HEK293 (cell line): ENCODE results near the gene CD300LG.

Source experiments
- CTCF ChIA-PET: fragments of 350-600 bp; formaldehyde crosslinking; extraction: SDS; loops from one replicate; lab custom pipeline; 2021; ENCODE audit warnings: antibody characterized with exemption; lab: Yijun Ruan, JAX
- POLR2A ChIA-PET: fragments of 300-600 bp; formaldehyde crosslinking; extraction: SDS; loops from one replicate; lab custom pipeline; 2020; ENCODE audit warnings: antibody characterized with exemption, inconsistent platforms; lab: Yijun Ruan, JAX
- H3K27ac ChIP-seq: fragments of 200-500 bp; sonication (Bioruptor generic); 2 replicates; pipeline ENCODE4 v1.5.1; 2014; ENCODE audit warnings: low read depth, low read length, control low read depth, inconsistent platforms; ENCODE audit errors: extremely low read depth
- H3K36me3 ChIP-seq, 2 experiments: fragments of 200-500 bp in 1 of 2; sonication (Bioruptor generic) in 1 of 2; 1 replicate in 1 of 2; 2 replicates in 1 of 2; pipeline ENCODE4 v1.5.1; 2014 to 2017; ENCODE audit warnings: inconsistent platforms in 2 of 2, low read length in 2 of 2; ENCODE audit not compliant: control insufficient read depth in 2 of 2, insufficient read depth in 1 of 2
- H3K4me1 ChIP-seq: fragments of 200-500 bp; sonication (Bioruptor generic); 2 replicates; pipeline ENCODE4 v1.5.1; 2014; ENCODE audit warnings: mild to moderate bottlenecking, low read length, inconsistent platforms; ENCODE audit not compliant: control insufficient read depth, insufficient read depth
- H3K4me3 ChIP-seq: 2 replicates; pipeline ENCODE4 v1.5.1; 2011; ENCODE audit warnings: low read depth, mild to moderate bottlenecking, control low read depth, low read length, moderate library complexity
- H3K9me3 ChIP-seq: fragments of 200-500 bp; sonication (Bioruptor generic); 2 replicates; pipeline ENCODE4 v1.5.1; 2014; ENCODE audit warnings: low read depth, low read length, inconsistent platforms; ENCODE audit not compliant: control insufficient read depth, insufficient read depth
- GLIS1 ChIP-seq: fragments of 450-650 bp; formaldehyde crosslinking; IDR thresholded peaks from 2 replicates; pipeline ENCODE4 v1.5.1; 2016; ENCODE audit warnings: missing biosample characterization, missing genetic modification characterization
- MEIS1 ChIP-seq: sonication (generic); formaldehyde crosslinking; IDR thresholded peaks from 2 replicates; pipeline ENCODE4 v1.8.1; 2022; ENCODE audit warnings: missing genetic modification reagents, mild to moderate bottlenecking, borderline replicate concordance
- RBAK ChIP-seq: fragments of 450-650 bp; formaldehyde crosslinking; IDR thresholded peaks from 2 replicates; pipeline ENCODE4 v1.5.1; 2016; ENCODE audit warnings: missing biosample characterization, missing genetic modification characterization
- TCF7L2 ChIP-seq: IDR thresholded peaks from 2 replicates; pipeline ENCODE4 v1.6.1; 2011; ENCODE audit warnings: low read depth, mild to moderate bottlenecking, inconsistent platforms, low read length, moderate library complexity, borderline replicate concordance
- ZBTB17 ChIP-seq: fragments of 450-650 bp; formaldehyde crosslinking; IDR thresholded peaks from 2 replicates; pipeline ENCODE4 v1.5.1; 2016; ENCODE audit warnings: missing biosample characterization, missing genetic modification characterization
- ZBTB48 ChIP-seq: fragments of 450-650 bp; formaldehyde crosslinking; IDR thresholded peaks from 2 replicates; pipeline ENCODE4 v1.5.1; 2016; ENCODE audit warnings: missing biosample characterization, missing genetic modification characterization
- ZEB2 ChIP-seq: fragments of 450-650 bp; formaldehyde crosslinking; IDR thresholded peaks from 2 replicates; pipeline ENCODE4 v1.5.1; 2016; ENCODE audit warnings: missing biosample characterization, missing genetic modification characterization
- ZFP3 ChIP-seq: fragments of 450-650 bp; formaldehyde crosslinking; IDR thresholded peaks from 2 replicates; pipeline ENCODE4 v1.5.1; 2016; ENCODE audit warnings: low read depth, missing biosample characterization, missing genetic modification characterization
- ZFP37 ChIP-seq: fragments of 450-650 bp; formaldehyde crosslinking; IDR thresholded peaks from 2 replicates; pipeline ENCODE4 v1.5.1; 2016; ENCODE audit warnings: missing biosample characterization, missing genetic modification characterization
- ZNF146 ChIP-seq: fragments of 450-650 bp; formaldehyde crosslinking; IDR thresholded peaks from 2 replicates; pipeline ENCODE4 v1.5.1; 2016; ENCODE audit warnings: missing biosample characterization, missing genetic modification characterization
- ZNF223 ChIP-seq: fragments of 450-650 bp; formaldehyde crosslinking; IDR thresholded peaks from 2 replicates; pipeline ENCODE4 v1.5.1; 2016; ENCODE audit warnings: missing biosample characterization, missing genetic modification characterization
- ZNF354C ChIP-seq: fragments of 450-650 bp; formaldehyde crosslinking; IDR thresholded peaks from 2 replicates; pipeline ENCODE4 v1.5.1; 2016; ENCODE audit warnings: missing biosample characterization, missing genetic modification characterization, low read depth, borderline replicate concordance
- ZNF426 ChIP-seq: fragments of 450-650 bp; formaldehyde crosslinking; IDR thresholded peaks from 2 replicates; pipeline ENCODE4 v1.5.1; 2017; ENCODE audit warnings: missing biosample characterization, missing genetic modification characterization, mild to moderate bottlenecking, inconsistent platforms, moderate library complexity
- ZNF510 ChIP-seq: fragments of 450-650 bp; formaldehyde crosslinking; IDR thresholded peaks from 2 replicates; pipeline ENCODE4 v1.5.1; 2018; ENCODE audit warnings: mild to moderate bottlenecking, missing genetic modification characterization, missing biosample characterization; ENCODE audit not compliant: insufficient replicate concordance
- ZNF530 ChIP-seq: fragments of 450-650 bp; formaldehyde crosslinking; IDR thresholded peaks from 2 replicates; pipeline ENCODE4 v1.5.1; 2016; ENCODE audit warnings: low read depth, missing biosample characterization, missing genetic modification characterization
- ZNF548 ChIP-seq: fragments of 450-650 bp; formaldehyde crosslinking; IDR thresholded peaks from 2 replicates; pipeline ENCODE4 v1.5.1; 2016; ENCODE audit warnings: missing biosample characterization, missing genetic modification characterization
- ZNF549 ChIP-seq: fragments of 450-650 bp; IDR thresholded peaks from 2 replicates; pipeline ENCODE4 v1.5.1; 2018; ENCODE audit warnings: missing biosample characterization, missing genetic modification characterization, mild to moderate bottlenecking, inconsistent platforms, moderate library complexity
- ZNF560 ChIP-seq: fragments of 450-650 bp; formaldehyde crosslinking; IDR thresholded peaks from 2 replicates; pipeline ENCODE4 v1.5.1; 2017; ENCODE audit warnings: missing biosample characterization, missing genetic modification characterization, borderline replicate concordance
- ZNF561 ChIP-seq: fragments of 450-650 bp; IDR thresholded peaks from 2 replicates; pipeline ENCODE4 v1.5.1; 2018; ENCODE audit warnings: missing biosample characterization, missing genetic modification characterization, borderline replicate concordance
- ZNF623 ChIP-seq: fragments of 450-650 bp; formaldehyde crosslinking; IDR thresholded peaks from 2 replicates; pipeline ENCODE4 v1.5.1; 2016; ENCODE audit warnings: missing biosample characterization, missing genetic modification characterization
- ZNF624 ChIP-seq: fragments of 450-650 bp; formaldehyde crosslinking; IDR thresholded peaks from 2 replicates; pipeline ENCODE4 v1.5.1; 2017; ENCODE audit warnings: missing biosample characterization, missing genetic modification characterization
- ZNF660 ChIP-seq: fragments of 450-650 bp; IDR thresholded peaks from 2 replicates; pipeline ENCODE4 v1.5.1; 2018; ENCODE audit warnings: missing biosample characterization, mild to moderate bottlenecking, missing genetic modification characterization
- ZNF768 ChIP-seq: fragments of 450-650 bp; formaldehyde crosslinking; IDR thresholded peaks from 2 replicates; pipeline ENCODE4 v1.5.1; 2018; ENCODE audit warnings: missing biosample characterization, mild to moderate bottlenecking, missing genetic modification characterization
- ZNF830 ChIP-seq: fragments of 450-650 bp; IDR thresholded peaks from 2 replicates; pipeline ENCODE4 v1.5.0; 2018; ENCODE audit warnings: missing biosample characterization, missing genetic modification characterization, low read depth, mild to moderate bottlenecking, moderate library complexity
- ZSCAN16 ChIP-seq: fragments of 450-650 bp; formaldehyde crosslinking; IDR thresholded peaks from 2 replicates; pipeline ENCODE4 v1.5.1; 2016; ENCODE audit warnings: missing biosample characterization, missing genetic modification characterization
- ZSCAN30 ChIP-seq: fragments of 450-650 bp; IDR thresholded peaks from 2 replicates; pipeline ENCODE4 v1.5.1; 2018; ENCODE audit warnings: missing biosample characterization, mild to moderate bottlenecking, missing genetic modification characterization, moderate library complexity
- TF ChIP-seq, protein P1 (sequence below): fragments of 450-650 bp; formaldehyde crosslinking; IDR thresholded peaks from 2 replicates; pipeline ENCODE4 v1.5.1; 2016; ENCODE audit warnings: missing biosample characterization, missing genetic modification characterization
- TF ChIP-seq, protein P2 (sequence below): fragments of 450-650 bp; formaldehyde crosslinking; IDR thresholded peaks from 2 replicates; pipeline ENCODE4 v1.5.1; 2017; ENCODE audit warnings: missing biosample characterization, missing genetic modification characterization
- TF ChIP-seq, protein P3 (sequence below): fragments of 450-650 bp; formaldehyde crosslinking; IDR thresholded peaks from 2 replicates; pipeline ENCODE4 v1.5.1; 2016; ENCODE audit warnings: missing biosample characterization, missing genetic modification characterization

CD300LG gene

DNA sequence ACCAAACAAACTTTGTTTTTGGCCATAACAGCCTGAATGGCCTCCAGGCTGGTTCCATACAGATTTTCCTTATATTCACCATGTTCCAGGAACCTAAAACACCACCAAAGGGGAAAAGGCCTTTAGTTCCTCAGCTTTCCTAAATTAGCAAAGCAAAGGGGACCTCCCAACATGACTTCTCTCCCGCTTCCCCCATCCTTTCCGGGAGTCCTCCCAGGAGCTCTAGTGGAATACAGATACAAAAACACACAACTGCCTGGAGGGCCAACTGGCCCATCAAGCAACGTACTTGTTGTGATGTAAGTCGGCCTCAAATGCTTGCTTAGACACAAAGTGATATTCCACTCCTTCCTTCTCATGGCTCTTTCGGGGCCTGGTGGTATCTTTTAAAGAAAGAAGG, 36.2 kb upstream of the CD300LG start:
- no peak overlapping the region for H3K4me3 ChIP-seq
- H3K27ac ChIP-seq = no peak overlapping the region
- no peaks in the 10 kb centered on the region for H3K9me3 ChIP-seq
- ChIA-PET CTCF (interaction anchor here (0.6 to 2.0 kb wide), 5 partner anchors 11 to 67 kb away, joined by 3 to 10 read pairs (median 3); no protein-coding TSS in a partner anchor), POLR2A (no interaction called here)
- H3K4me1 ChIP-seq = no peaks in the 10 kb centered on the region
- TF ChIP-seq ZNF548 (tag by site-specific recombination) (no peak), TCF7L2 (no peak), ZSCAN30 (tag by site-specific recombination) (no peak), ZNF549 (tag by site-specific recombination) (no peak), ZNF223 (no peak), ZNF830 (tag by site-specific recombination) (no peak), ZNF560 (tag by site-specific recombination) (no peak), ZNF623 (tag by site-specific recombination) (no peak), ZNF426 (tag by site-specific recombination) (no peak)
- TF ChIP-seq, protein P1, sequence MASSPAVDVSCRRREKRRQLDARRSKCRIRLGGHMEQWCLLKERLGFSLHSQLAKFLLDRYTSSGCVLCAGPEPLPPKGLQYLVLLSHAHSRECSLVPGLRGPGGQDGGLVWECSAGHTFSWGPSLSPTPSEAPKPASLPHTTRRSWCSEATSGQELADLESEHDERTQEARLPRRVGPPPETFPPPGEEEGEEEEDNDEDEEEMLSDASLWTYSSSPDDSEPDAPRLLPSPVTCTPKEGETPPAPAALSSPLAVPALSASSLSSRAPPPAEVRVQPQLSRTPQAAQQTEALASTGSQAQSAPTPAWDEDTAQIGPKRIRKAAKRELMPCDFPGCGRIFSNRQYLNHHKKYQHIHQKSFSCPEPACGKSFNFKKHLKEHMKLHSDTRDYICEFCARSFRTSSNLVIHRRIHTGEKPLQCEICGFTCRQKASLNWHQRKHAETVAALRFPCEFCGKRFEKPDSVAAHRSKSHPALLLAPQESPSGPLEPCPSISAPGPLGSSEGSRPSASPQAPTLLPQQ (tag by site-specific recombination) = no peak
- TF ChIP-seq, protein P2, sequence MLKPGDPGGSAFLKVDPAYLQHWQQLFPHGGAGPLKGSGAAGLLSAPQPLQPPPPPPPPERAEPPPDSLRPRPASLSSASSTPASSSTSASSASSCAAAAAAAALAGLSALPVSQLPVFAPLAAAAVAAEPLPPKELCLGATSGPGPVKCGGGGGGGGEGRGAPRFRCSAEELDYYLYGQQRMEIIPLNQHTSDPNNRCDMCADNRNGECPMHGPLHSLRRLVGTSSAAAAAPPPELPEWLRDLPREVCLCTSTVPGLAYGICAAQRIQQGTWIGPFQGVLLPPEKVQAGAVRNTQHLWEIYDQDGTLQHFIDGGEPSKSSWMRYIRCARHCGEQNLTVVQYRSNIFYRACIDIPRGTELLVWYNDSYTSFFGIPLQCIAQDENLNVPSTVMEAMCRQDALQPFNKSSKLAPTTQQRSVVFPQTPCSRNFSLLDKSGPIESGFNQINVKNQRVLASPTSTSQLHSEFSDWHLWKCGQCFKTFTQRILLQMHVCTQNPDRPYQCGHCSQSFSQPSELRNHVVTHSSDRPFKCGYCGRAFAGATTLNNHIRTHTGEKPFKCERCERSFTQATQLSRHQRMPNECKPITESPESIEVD = no peak
- H3K36me3 ChIP-seq = peaks cover 18 to 61% of the 10 kb centered on the region in 2 experiments

DNA sequence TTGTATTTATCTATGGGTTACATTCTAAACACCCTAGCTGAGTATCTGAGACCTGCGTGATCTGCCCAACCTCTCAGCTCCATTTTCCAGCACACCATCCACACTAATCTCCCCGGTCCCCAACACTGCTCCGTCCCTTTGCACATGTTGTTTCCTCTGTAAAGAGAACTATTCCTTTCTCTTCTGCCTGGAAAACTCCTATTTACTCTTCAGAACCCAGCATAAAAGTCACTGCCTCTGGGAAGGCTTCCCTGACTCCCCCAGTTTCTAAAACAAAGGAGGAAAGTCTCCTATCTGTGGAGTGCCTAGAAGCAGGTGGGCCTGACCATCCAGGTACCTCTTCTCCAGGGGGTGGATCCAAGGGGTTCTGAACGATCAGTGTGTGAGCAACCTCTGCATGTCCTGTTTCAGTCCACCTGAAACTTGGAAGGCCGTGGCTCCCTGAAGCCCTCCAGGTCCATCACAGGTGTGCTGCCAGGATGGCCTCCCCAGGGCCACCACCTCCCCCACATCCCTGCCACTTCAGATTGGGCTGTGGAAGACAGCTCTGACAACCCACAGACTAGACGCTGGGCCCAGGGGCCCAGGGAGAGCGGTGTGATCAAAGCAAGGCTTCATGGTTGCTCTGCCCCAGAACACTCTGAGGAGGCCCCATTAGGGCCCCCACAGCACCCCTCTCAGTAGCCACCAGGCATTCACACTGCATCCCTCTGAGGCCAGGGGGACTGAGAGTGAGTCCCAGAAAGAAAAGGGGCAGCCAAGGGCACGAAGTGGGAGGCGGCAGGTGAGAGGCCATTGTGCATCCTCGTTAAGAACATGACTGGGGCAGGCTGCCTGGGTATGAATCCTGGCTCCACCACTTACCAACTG, 34.3 kb upstream of the CD300LG start:
- TF ChIP-seq ZNF624 (tag by site-specific recombination) = no peak
- peak; percentile 75 for TF ChIP-seq ZFP3
- no peak for TF ChIP-seq ZBTB48
- TF ChIP-seq ZNF530 (tag by site-specific recombination) = no peak
- TF ChIP-seq ZNF146 (tag by site-specific recombination) = no peak
- TF ChIP-seq ZNF768 (tag by site-specific recombination) = 0 out of 2 replicates have a peak, but pooled peaks have one; percentile 5
- Histone ChIP-seq H3K9me3 (no peaks in the 10 kb centered on the region), H3K4me3 (no peak overlapping the region), H3K27ac (no peak overlapping the region), H3K4me1 (no peaks in the 10 kb centered on the region), H3K36me3 (peaks cover 8 to 76% of the 10 kb centered on the region in 2 experiments)
- POLR2A ChIA-PET = no interaction called here
- CTCF ChIA-PET = no interaction called here

DNA sequence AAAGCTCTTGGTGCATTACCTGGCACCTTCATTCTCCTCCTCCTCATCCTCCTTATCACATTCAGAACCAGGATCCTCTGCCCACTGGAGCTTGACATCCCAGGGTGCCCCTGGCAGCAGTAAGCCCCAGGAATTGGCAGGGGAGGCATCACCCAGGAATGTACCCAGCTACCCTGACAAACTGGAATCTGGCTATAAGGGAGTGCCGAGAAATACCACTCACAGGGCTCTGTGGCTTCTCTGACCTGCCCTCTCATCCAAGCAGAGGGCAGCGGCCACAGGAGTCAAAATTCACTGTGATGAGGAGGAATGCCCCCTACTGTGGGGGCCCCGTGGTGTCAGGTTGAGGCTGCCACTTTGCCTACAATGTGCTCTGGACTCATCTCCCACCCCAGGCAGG, 33.6 kb upstream of the CD300LG start:
- Histone ChIP-seq H3K4me3 (no peak overlapping the region), H3K36me3 (peaks cover 8 to 76% of the 10 kb centered on the region in 2 experiments), H3K9me3 (no peaks in the 10 kb centered on the region), H3K4me1 (no peaks in the 10 kb centered on the region), H3K27ac (no peak overlapping the region)
- ChIA-PET POLR2A (no interaction called here), CTCF (interaction anchor here (0.6 to 1.1 kb wide), 4 partner anchors 9 to 407 kb away, joined by 3 to 4 read pairs (median 3); no protein-coding TSS in a partner anchor)
- TF ChIP-seq ZNF510 (tag by site-specific recombination) (no peak), GLIS1 (tag by site-specific recombination) (no peak), ZNF561 (tag by site-specific recombination) (no peak), ZNF660 (no peak), ZNF223 (no peak), RBAK (tag by site-specific recombination) (no peak), MEIS1 (CRISPR knock-in tag) (no peak), ZEB2 (tag by site-specific recombination) (no peak), ZBTB17 (tag by site-specific recombination) (no peak), ZNF354C (no peak), ZFP37 (tag by site-specific recombination) (no peak), ZSCAN16 (tag by site-specific recombination) (no peak)
- TF ChIP-seq, protein P3, sequence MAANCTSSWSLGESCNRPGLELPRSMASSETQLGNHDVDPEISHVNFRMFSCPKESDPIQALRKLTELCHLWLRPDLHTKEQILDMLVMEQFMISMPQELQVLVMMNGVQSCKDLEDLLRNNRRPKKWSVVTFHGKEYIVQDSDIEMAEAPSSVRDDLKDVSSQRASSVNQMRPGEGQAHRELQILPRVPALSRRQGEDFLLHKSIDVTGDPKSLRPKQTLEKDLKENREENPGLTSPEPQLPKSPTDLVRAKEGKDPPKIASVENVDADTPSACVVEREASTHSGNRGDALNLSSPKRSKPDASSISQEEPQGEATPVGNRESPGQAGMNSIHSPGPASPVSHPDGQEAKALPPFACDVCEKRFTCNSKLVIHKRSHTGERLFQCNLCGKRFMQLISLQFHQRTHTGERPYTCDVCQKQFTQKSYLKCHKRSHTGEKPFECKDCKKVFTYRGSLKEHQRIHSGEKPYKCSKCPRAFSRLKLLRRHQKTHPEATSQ (tag by site-specific recombination) = no peak
